ENCODE measurements around the gene NEK7. TPM values are rescaled to one million over a fixed set of nuclear protein-coding genes. Genes with fewer than 3 reads are reported as not detected.

Gene NEK7
- total and polyA plus RNA-seq, 2 experiments from 2014 or later: 700 to 1,186 TPM

DNA sequence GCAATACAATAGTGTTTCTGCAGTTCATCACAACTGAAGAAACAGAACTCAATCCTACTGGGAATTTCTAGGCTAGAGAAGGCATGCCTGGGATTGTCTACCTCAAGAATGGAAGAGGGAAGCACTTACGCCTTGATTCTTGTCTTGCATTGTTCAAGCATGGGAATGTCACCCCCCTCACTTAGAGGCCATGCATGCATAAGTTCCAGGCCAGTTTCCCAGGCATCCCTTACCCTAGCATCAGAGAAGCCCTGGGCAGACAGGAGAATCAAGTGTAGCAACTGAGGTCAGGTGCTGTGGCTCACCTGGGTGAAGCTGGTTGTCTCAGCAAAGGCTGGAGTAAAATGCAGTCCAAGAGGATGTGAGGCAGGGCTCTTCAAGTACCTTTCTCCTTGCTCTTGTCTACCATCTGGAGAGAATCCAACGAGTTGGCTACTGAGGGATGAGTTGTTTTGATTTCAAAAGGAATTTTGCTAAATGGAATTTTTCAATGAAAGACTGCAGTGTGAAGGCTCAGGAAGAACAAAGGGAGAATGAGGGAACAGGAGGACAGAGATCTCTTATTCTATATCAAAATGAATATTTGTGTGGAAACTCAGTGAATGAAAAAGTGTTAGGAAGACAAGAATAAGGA lies 174.3 kb downstream of the NEK7 start:
- Histone ChIP-seq H3K4me2 (ENCODE audit: unreplicated experiment) (no peak overlapping the region), H4K20me1 (ENCODE audit: insufficient read depth) (no peaks in the 10 kb centered on the region), H3K9me3 (ENCODE audit: low read depth) (no peaks in the 10 kb centered on the region), H3K9ac (no peak overlapping the region), H3K79me2 (ENCODE audit: insufficient read depth) (no peaks in the 10 kb centered on the region), H3K4me3 (no peak overlapping the region), H3K4me1 (ENCODE audit: insufficient read depth) (peaks cover 17% of the 10 kb centered on the region), H3K27ac (0 out of 2 replicates have a peak overlapping the region, but pooled peaks have one; percentile 2), H2AFZ (no peak overlapping the region), H3K27me3 (replicated peaks; ENCODE audit: insufficient read depth) (no peaks in the 10 kb centered on the region), H3K36me3 (ENCODE audit: low read depth) (no peaks in the 10 kb centered on the region), H3K9me2 (ENCODE audit: insufficient read depth) (no peaks in the 10 kb centered on the region), H3F3A (ENCODE audit: insufficient read depth) (peaks cover 54% of the 10 kb centered on the region)
- in situ Hi-C loops (cut with MboI): no loop called here
- peak; percentile 49 for DNase-seq
- no peak for TF ChIP-seq EZH2 (IDR thresholded peaks at IDR 0.05; ENCODE audit: insufficient read depth, poor library complexity, severe bottlenecking)
- WGBS, 2 experiments (ENCODE audit: low coverage in 1 of 2, low lambda C conversion rate in 2 of 2, missing lambda C conversion rate in 2 of 2): 49 to 51% methylated on average over 2 of the region's 2 CpGs

DNA sequence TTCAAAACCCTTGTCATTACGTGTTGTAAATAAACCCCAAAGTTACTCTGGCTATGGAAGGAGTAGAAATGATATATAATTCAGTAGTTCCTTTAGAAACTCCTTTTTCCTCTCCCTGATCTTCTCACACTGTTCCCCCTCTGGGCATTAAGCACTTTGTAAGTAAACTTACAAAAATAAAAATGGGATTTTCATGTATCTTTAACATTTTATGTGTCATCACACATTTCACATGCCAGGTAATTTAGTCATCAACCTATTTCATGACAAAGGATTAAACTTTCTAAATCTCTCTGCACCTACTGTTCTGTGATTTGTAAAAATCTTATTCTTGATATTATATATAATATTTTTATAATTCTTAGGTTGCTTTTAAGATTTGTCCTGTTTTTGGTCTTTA lies 176.9 kb downstream of the NEK7 start:
- Histone ChIP-seq H3K9me2 (ENCODE audit: insufficient read depth) (no peaks in the 10 kb centered on the region), H3K4me1 (ENCODE audit: insufficient read depth) (peaks cover 17% of the 10 kb centered on the region), H3F3A (ENCODE audit: insufficient read depth) (peaks cover 30% of the 10 kb centered on the region), H3K4me3 (no peak overlapping the region), H3K27ac (no peak overlapping the region), H2AFZ (0 out of 2 replicates have a peak overlapping the region, but pooled peaks have one; percentile 22), H4K20me1 (ENCODE audit: insufficient read depth) (no peaks in the 10 kb centered on the region), H3K36me3 (ENCODE audit: low read depth) (no peaks in the 10 kb centered on the region), H3K4me2 (ENCODE audit: unreplicated experiment) (peak overlapping the region; percentile 46), H3K27me3 (replicated peaks; ENCODE audit: insufficient read depth) (no peaks in the 10 kb centered on the region), H3K79me2 (ENCODE audit: insufficient read depth) (no peaks in the 10 kb centered on the region), H3K9me3 (ENCODE audit: low read depth) (no peaks in the 10 kb centered on the region), H3K9ac (no peak overlapping the region)
- peak; percentile 70 for DNase-seq
- in situ Hi-C loops (cut with MboI): no loop called here
- WGBS, 2 experiments (ENCODE audit: low coverage in 1 of 2, low lambda C conversion rate in 2 of 2, missing lambda C conversion rate in 2 of 2): 60 to 73% methylated on average over 1 of the region's 1 CpG
- TF ChIP-seq EZH2phosphoT487 (IDR thresholded peaks at IDR 0.05; ENCODE audit: insufficient read depth, low read depth) (no peak), EZH2 (IDR thresholded peaks at IDR 0.05; ENCODE audit: insufficient read depth, poor library complexity, severe bottlenecking) (no peak)

DNA sequence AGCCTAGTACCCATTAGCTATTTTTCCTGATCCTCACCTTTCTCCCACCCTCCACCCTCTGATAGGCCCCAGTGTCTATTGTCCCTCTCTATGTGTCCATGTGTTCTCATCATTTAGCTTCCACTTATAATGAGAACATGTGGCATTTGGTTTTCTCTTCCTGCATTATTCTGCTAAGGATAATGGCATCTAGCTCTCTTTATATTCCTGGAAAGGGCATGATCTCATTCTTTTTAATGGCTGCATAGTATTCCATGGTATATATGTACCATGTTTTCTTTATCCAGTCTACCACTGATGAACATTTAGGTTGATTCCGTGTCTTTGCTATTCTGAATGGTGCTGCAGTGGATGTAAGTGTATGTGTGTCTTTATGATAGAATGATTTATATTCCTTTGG lies 178.9 kb downstream of the NEK7 start:
- H2AFZ ChIP-seq: no peak overlapping the region
- no peak for DNase-seq
- peaks cover 17% of the 10 kb centered on the region for H3K4me1 ChIP-seq (ENCODE audit: insufficient read depth)
- H3K4me3 ChIP-seq: no peak overlapping the region
- no peaks in the 10 kb centered on the region for H3K9me3 ChIP-seq (ENCODE audit: low read depth)
- H3K27me3 ChIP-seq (replicated peaks; ENCODE audit: insufficient read depth): no peaks in the 10 kb centered on the region
- H3K9me2 ChIP-seq (ENCODE audit: insufficient read depth): no peaks in the 10 kb centered on the region
- no peaks in the 10 kb centered on the region for H3K79me2 ChIP-seq (ENCODE audit: insufficient read depth)
- H3K36me3 ChIP-seq (ENCODE audit: low read depth): no peaks in the 10 kb centered on the region
- H3K27ac ChIP-seq: no peak overlapping the region
- H4K20me1 ChIP-seq (ENCODE audit: insufficient read depth): no peaks in the 10 kb centered on the region
- TF ChIP-seq EZH2 (IDR thresholded peaks at IDR 0.05; ENCODE audit: insufficient read depth, poor library complexity, severe bottlenecking) (no peak), EZH2phosphoT487 (IDR thresholded peaks at IDR 0.05; ENCODE audit: insufficient read depth, low read depth) (no peak)
- in situ Hi-C loops (cut with MboI): no loop called here
- H3K4me2 ChIP-seq (ENCODE audit: unreplicated experiment): no peak overlapping the region
- H3K9ac ChIP-seq: no peak overlapping the region
- WGBS, 2 experiments (ENCODE audit: low coverage in 1 of 2, low lambda C conversion rate in 2 of 2, missing lambda C conversion rate in 2 of 2): 81 to 85% methylated on average over 1 of the region's 1 CpG
- peaks cover 23% of the 10 kb centered on the region for H3F3A ChIP-seq (ENCODE audit: insufficient read depth)

DNA sequence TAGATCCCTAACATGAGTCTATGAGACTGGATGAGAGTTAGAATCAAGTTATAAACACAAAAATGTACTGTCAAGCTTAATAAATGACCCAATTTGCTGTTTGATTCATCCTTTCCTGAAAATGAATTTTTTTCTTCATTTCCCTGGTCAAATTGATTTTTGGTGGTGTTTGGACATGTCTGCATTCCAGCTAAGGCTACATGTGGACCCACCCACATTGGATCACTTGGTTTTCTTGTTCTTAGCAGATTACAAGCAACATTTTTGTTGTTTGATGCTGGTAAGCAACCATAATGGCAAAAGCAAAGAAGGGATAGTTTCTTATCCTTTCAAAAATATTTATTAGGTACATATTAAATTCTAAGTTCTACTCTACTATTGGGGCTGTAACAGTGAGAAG lies 181.1 kb downstream of the NEK7 start:
- Histone ChIP-seq H3K36me3 (ENCODE audit: low read depth) (no peaks in the 10 kb centered on the region), H3K4me1 (ENCODE audit: insufficient read depth) (peaks cover 15% of the 10 kb centered on the region), H3K9me2 (ENCODE audit: insufficient read depth) (no peaks in the 10 kb centered on the region), H2AFZ (no peak overlapping the region), H3K4me2 (ENCODE audit: unreplicated experiment) (no peak overlapping the region), H3K4me3 (no peak overlapping the region), H3K9me3 (ENCODE audit: low read depth) (no peaks in the 10 kb centered on the region), H3K27ac (no peak overlapping the region), H3K27me3 (replicated peaks; ENCODE audit: insufficient read depth) (no peaks in the 10 kb centered on the region), H3K79me2 (ENCODE audit: insufficient read depth) (no peaks in the 10 kb centered on the region), H3K9ac (no peak overlapping the region), H3F3A (ENCODE audit: insufficient read depth) (peaks cover 8% of the 10 kb centered on the region; the same call in 1 of the 2 replicates), H4K20me1 (ENCODE audit: insufficient read depth) (no peaks in the 10 kb centered on the region)
- in situ Hi-C loops (cut with MboI): no loop called here
- TF ChIP-seq EZH2phosphoT487 (IDR thresholded peaks at IDR 0.05; ENCODE audit: insufficient read depth, low read depth) (no peak), EZH2 (IDR thresholded peaks at IDR 0.05; ENCODE audit: insufficient read depth, poor library complexity, severe bottlenecking) (no peak)
- no peak for DNase-seq

DNA sequence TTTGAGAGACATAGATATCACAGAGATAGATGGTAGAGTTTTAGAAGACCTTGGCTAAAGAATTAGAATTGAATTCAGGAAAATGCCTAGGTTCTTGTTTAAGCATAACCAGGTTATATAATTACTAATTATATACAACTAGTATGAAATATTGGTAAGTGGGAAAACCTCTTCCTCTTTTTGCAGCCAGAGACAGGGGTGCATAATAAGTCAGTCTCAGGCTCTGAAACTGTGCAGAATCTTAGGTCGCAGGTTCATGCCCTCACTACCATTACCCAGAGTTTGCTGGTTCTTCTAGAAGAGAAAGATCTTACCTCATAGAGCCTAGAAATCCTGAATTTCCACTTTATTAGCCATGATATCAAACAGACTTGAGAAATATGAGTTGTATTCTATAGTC lies 183.3 kb downstream of the NEK7 start:
- no peak for DNase-seq
- Histone ChIP-seq H3K9me2 (ENCODE audit: insufficient read depth) (no peaks in the 10 kb centered on the region), H4K20me1 (ENCODE audit: insufficient read depth) (no peaks in the 10 kb centered on the region), H3K4me2 (ENCODE audit: unreplicated experiment) (no peak overlapping the region), H3K27ac (no peak overlapping the region), H3K79me2 (ENCODE audit: insufficient read depth) (no peaks in the 10 kb centered on the region), H3K4me1 (ENCODE audit: insufficient read depth) (no peaks in the 10 kb centered on the region), H2AFZ (no peak overlapping the region), H3K36me3 (ENCODE audit: low read depth) (no peaks in the 10 kb centered on the region), H3K9me3 (ENCODE audit: low read depth) (no peaks in the 10 kb centered on the region), H3K4me3 (no peak overlapping the region), H3K9ac (no peak overlapping the region), H3K27me3 (replicated peaks; ENCODE audit: insufficient read depth) (no peaks in the 10 kb centered on the region), H3F3A (ENCODE audit: insufficient read depth) (no peaks in the 10 kb centered on the region)
- no peak for TF ChIP-seq EZH2phosphoT487 (IDR thresholded peaks at IDR 0.05; ENCODE audit: insufficient read depth, low read depth)
- no peak for TF ChIP-seq EZH2 (IDR thresholded peaks at IDR 0.05; ENCODE audit: insufficient read depth, poor library complexity, severe bottlenecking)
- in situ Hi-C loops (cut with MboI): no loop called here
- WGBS, 2 experiments (ENCODE audit: low coverage in 1 of 2, low lambda C conversion rate in 2 of 2, missing lambda C conversion rate in 2 of 2): 68 to 87% methylated on average over 1 of the region's 1 CpG

Data from GM23248 (cell line).